Posterior cingulate gyrus (tissue), 11 donors: Measurements from ENCODE around the gene GHDC.
A peak's percentile ranks its signal among the peaks of the same experiment; 100 is the strongest.
"Not testable (repeated sequence)": the region's sequence is repeated elsewhere in the genome, so short reads cannot be mapped to it uniquely, and the experiment has no call there.

Experiments used
- DNase-seq, 10 donors: peaks; one replicate each; pipeline versions ENCODE4 v3.0.0 to v3.0.0-alpha.2; 2020 to 2021; ENCODE audit warnings: mixed read lengths in 3 of 10
- intact Hi-C: fragments of 100-400 bp; cut with DNase I; formaldehyde crosslinking; loops from one replicate; pipeline ENCODE4 v1.15.1; 2023

The GHDC gene

GRCh38 chr17:42163696-42164407 lies 30.4 kb downstream of the GHDC start:
- intact Hi-C loops = no loop called here
- DNase-seq = no peak

GRCh38 chr17:42163113-42163512 lies 31.2 kb downstream of the GHDC start:
- intact Hi-C loops = no loop called here
- peak in 1 of 10 donors; percentile 64 for DNase-seq

- intact Hi-C loops = no loop called here
- DNase-seq = peak in 1 of 10 donors; percentile 27
Measured at GRCh38 chr17:42160531-42160910, 33.8 kb downstream of the GHDC start.

GRCh38 chr17:42159796-42160530 lies 34.3 kb downstream of the GHDC start:
- peak in 2 of 10 donors; percentile 41 to 67 for DNase-seq
- intact Hi-C loops = no loop called here

GRCh38 chr17:42155614-42156045 lies 38.7 kb downstream of the GHDC start:
- DNase-seq = no peak
- intact Hi-C loops = loop anchor here (2.0 kb wide), 1 partner anchor 35 kb away; the partner anchor contains the start of gene KAT2A

- peak in 1 of 10 donors; percentile 6 for DNase-seq
- intact Hi-C loops = loop anchor here (2.0 kb wide), 1 partner anchor 33 kb away; the partner anchor contains the start of gene KAT2A
Measured at GRCh38 chr17:42153919-42154742, 40.2 kb downstream of the GHDC start.

- intact Hi-C loops = no loop called here
- peak in 1 of 10 donors; percentile 12 for DNase-seq
Measured at GRCh38 chr17:42146911-42147607, 47.2 kb downstream of the GHDC start.

GRCh38 chr17:42143138-42143537 lies 51.2 kb downstream of the GHDC start:
- DNase-seq, intact Hi-C loops: not testable (repeated sequence)

- DNase-seq = peak in 1 of 10 donors; percentile 76
- intact Hi-C loops = no loop called here
Measured at GRCh38 chr17:42142371-42142896, 51.9 kb downstream of the GHDC start.

- intact Hi-C loops = no loop called here
- peak in 1 of 10 donors; percentile 8 for DNase-seq
Measured at GRCh38 chr17:42141382-42141781, 52.9 kb downstream of the GHDC start.

GRCh38 chr17:42140690-42141089 lies 53.6 kb downstream of the GHDC start:
- intact Hi-C loops = not testable (repeated sequence)
- DNase-seq = peak in 1 of 10 donors; percentile 25
